Adrenal gland (tissue), 12 donors: ENCODE results near the gene GALNT6. TPM values are rescaled to one million over a fixed set of nuclear protein-coding genes. Genes with fewer than 3 reads are reported as not detected.

Source experiments
- DNase-seq, 7 donors: peaks; one replicate each; pipeline ENCODE4 v3.0.0-alpha.2; 2019 to 2020
- H3K27ac ChIP-seq, 5 donors: fragments of 200-600 bp; sonication (generic) in 4 of 5; 1 replicate in 3 of 5; 2 replicates in 2 of 5; pipeline versions ENCODE4 v1.5.1 to v1.8.0; 2016 to 2020; ENCODE audit warnings: mild to moderate bottlenecking in 1 of 5
- H3K27me3 ChIP-seq: fragments of 200-600 bp; 2 replicates; pipeline ENCODE4 v1.8.0; 2021
- H3K36me3 ChIP-seq, 2 donors: fragments of 200-600 bp; replicated peaks in 1 of 2; 1 replicate in 1 of 2; 2 replicates in 1 of 2; pipeline versions ENCODE4 v1.5.1 to v1.8.0; 2018 to 2022
- H3K4me1 ChIP-seq, 2 donors: fragments of 200-600 bp; replicated peaks in 1 of 2; 1 replicate in 1 of 2; 2 replicates in 1 of 2; pipeline versions ENCODE4 v1.5.1 to v1.8.0; 2018 to 2021
- H3K4me3 ChIP-seq, 4 donors: fragments of 200-600 bp; sonication (generic) in 3 of 4; one replicate each; pipeline ENCODE4 v1.5.1; 2016 to 2018
- H3K9me3 ChIP-seq, 3 donors: fragments of 200-600 bp; sonication (generic) in 1 of 3; replicated peaks in 1 of 3; 1 replicate in 2 of 3; 2 replicates in 1 of 3; pipeline versions ENCODE4 v1.5.1 to v1.8.0; 2016 to 2021
- CTCF ChIP-seq, 6 experiments: fragments of 450-650 bp in 4 of 6; fragments of 200-600 bp in 2 of 6; sonication (generic) in 1 of 6; IDR thresholded peaks; 1 replicate in 5 of 6; 2 replicates in 1 of 6; pipeline versions ENCODE4 v1.5.1 to v1.8.0; 2016 to 2021; ENCODE audit warnings: antibody characterized with exemption in 6 of 6, mild to moderate bottlenecking in 2 of 6, moderate library complexity in 1 of 6
- POLR2A ChIP-seq, 2 donors: fragments of 450-650 bp; IDR thresholded peaks; one replicate each; pipeline ENCODE4 v1.6.1; 2017; ENCODE audit warnings: antibody characterized with exemption in 2 of 2, mild to moderate bottlenecking in 2 of 2, moderate library complexity in 1 of 2
- WGBS, 4 donors: extraction: QIAGEN DNeasy Blood & Tissue Kit in 2 of 4; methylation state at CpG; one replicate each; pipeline versions ENCODE4 v1.1.5 to v1.1.7; 2013 to 2017; 5-methylcytosine and 5-hydroxymethylcytosine counted together
- intact Hi-C, 2 donors: fragments of 100-400 bp; cut with DNase I; formaldehyde crosslinking; loops; one replicate each; pipeline versions ENCODE4 v1.14.1 to v1.15.0; 2022 to 2023
- polyA plus RNA-seq, 3 donors: library from polyadenylated mRNA; stranded (reverse); fragments of 200-250 nt in 2 of 3; fragments of 350-450 nt in 1 of 3; fragmentation: Illumina TruSeq in 1 of 3; extraction: RNeasy Lipid Tissue Mini Kit (QIAGEN cat#74804) in 1 of 3; gene quantifications; one replicate each; pipeline ENCODE4 v1.2.3, GENCODE V29; 2013 to 2014
- total RNA-seq, 9 donors: library from RNA; depleted of rRNA in 4 of 9; stranded (reverse); fragments of >200 nt in 4 of 9; fragments of 120-200 nt in 1 of 9; fragmentation: NEBNext Ultra II Directional in 1 of 9; extraction: Animal tissue kit (Norgen Biotek cat#: 25700) in 1 of 9; gene quantifications; one replicate each; pipeline versions ENCODE4 v1.1.0 to v1.2.4, GENCODE V29; 2013 to 2023
- donor health status: healthy with polysubstance abuse.
- donor health status: Bipolar disorder and iron deficiency.
- donor health status: DM: yes; HTN: yes; CAD: no.
- donor health status: DM: no; HTN: no; CAD: no.
- donor health status: DM: no; HTN: no; CAD: no.
- donor health status: DM: yes; HTN: yes; CAD: no.

GALNT6 gene
- total and polyA plus RNA-seq, 12 donors = 0.66 to 11.0 (median 5.1) TPM

GRCh38 chr12:51401020-51401419 lies 9.8 kb upstream of the GALNT6 start:
- no peak overlapping the region for H3K27ac ChIP-seq
- H3K4me1 ChIP-seq = no peaks in the 10 kb centered on the region
- no peak overlapping the region for H3K4me3 ChIP-seq
- no peak for DNase-seq
- no peaks in the 10 kb centered on the region for H3K27me3 ChIP-seq
- H3K9me3 ChIP-seq = no peaks in the 10 kb centered on the region
- WGBS, 4 donors = 86 to 92% (median 90%) methylated on average over 14 of the region's 14 CpGs
- H3K36me3 ChIP-seq = no peaks in the 10 kb centered on the region
- TF ChIP-seq CTCF (IDR thresholded peaks at IDR 0.05) = no peak
- TF ChIP-seq POLR2A (IDR thresholded peaks at IDR 0.05) = no peak
- intact Hi-C loops = no loop called here

- no peak overlapping the region for H3K27ac ChIP-seq
- no peak for TF ChIP-seq CTCF (IDR thresholded peaks at IDR 0.05)
- TF ChIP-seq POLR2A (IDR thresholded peaks at IDR 0.05) = no peak
- H3K36me3 ChIP-seq = no peaks in the 10 kb centered on the region
- intact Hi-C loops = no loop called here
- no peaks in the 10 kb centered on the region for H3K4me1 ChIP-seq
- H3K4me3 ChIP-seq = no peak overlapping the region
- WGBS, 4 donors = 65 to 77% (median 72%) methylated on average over 4 of the region's 4 CpGs
- H3K27me3 ChIP-seq = no peaks in the 10 kb centered on the region
- DNase-seq = no peak
- H3K9me3 ChIP-seq = no peaks in the 10 kb centered on the region
Measured at GRCh38 chr12:51399891-51400290, 8.7 kb upstream of the GALNT6 start.

GRCh38 chr12:51397670-51398069 lies 6.5 kb upstream of the GALNT6 start:
- intact Hi-C loops = no loop called here
- H3K4me1 ChIP-seq = no peaks in the 10 kb centered on the region
- TF ChIP-seq POLR2A (IDR thresholded peaks at IDR 0.05) = no peak
- TF ChIP-seq CTCF (IDR thresholded peaks at IDR 0.05) = no peak
- H3K4me3 ChIP-seq = no peak overlapping the region
- H3K9me3 ChIP-seq = no peaks in the 10 kb centered on the region
- no peaks in the 10 kb centered on the region for H3K27me3 ChIP-seq
- H3K36me3 ChIP-seq = no peaks in the 10 kb centered on the region
- WGBS, 4 donors = 66 to 83% (median 72%) methylated on average over 4 of the region's 4 CpGs
- DNase-seq = no peak
- no peak overlapping the region for H3K27ac ChIP-seq

GRCh38 chr12:51395283-51396230 lies 4.4 kb upstream of the GALNT6 start:
- no peaks in the 10 kb centered on the region for H3K36me3 ChIP-seq

More at GRCh38 chr12:51395283-51396230, 4.4 kb upstream of the GALNT6 start:
- Histone ChIP-seq H3K9me3 (no peaks in the 10 kb centered on the region), H3K4me3 (no peak overlapping the region), H3K27me3 (no peaks in the 10 kb centered on the region), H3K4me1 (peaks cover 0 to 10% of the 10 kb centered on the region in 2 donors), H3K27ac (no peak overlapping the region)
- WGBS, 4 donors = 50 to 63% (median 58%) methylated on average over 8 of the region's 8 CpGs
- TF ChIP-seq CTCF (IDR thresholded peaks at IDR 0.05) (no peak), POLR2A (IDR thresholded peaks at IDR 0.05) (no peak)
- peak in 1 of 7 donors; percentile 46 for DNase-seq
- intact Hi-C loops = no loop called here
